Duodenal mucosa (tissue), 2 donors: ENCODE results near the gene CEP85L.

ENCODE experiments used
- H3K27ac ChIP-seq: one replicate; pipeline ENCODE4 v1.7.0; 2013; ENCODE audit warnings: low read depth, low read length
- H3K27me3 ChIP-seq, 2 donors: one replicate each; pipeline ENCODE4 v1.7.0; 2013; ENCODE audit warnings: low read length in 2 of 2, control low read depth in 1 of 2; ENCODE audit not compliant: insufficient read depth in 2 of 2, control insufficient read depth in 1 of 2
- H3K36me3 ChIP-seq, 2 donors: one replicate each; pipeline ENCODE4 v1.7.0; 2013; ENCODE audit warnings: low read length in 2 of 2, control low read depth in 1 of 2; ENCODE audit not compliant: insufficient read depth in 2 of 2, control insufficient read depth in 1 of 2
- H3K4me1 ChIP-seq, 2 donors: one replicate each; pipeline ENCODE4 v1.7.0; 2013; ENCODE audit warnings: low read length in 2 of 2, control low read depth in 1 of 2; ENCODE audit not compliant: insufficient read depth in 2 of 2, control insufficient read depth in 1 of 2
- H3K4me3 ChIP-seq, 2 donors: one replicate each; pipeline ENCODE4 v1.7.0; 2013; ENCODE audit warnings: low read length in 2 of 2, low read depth in 1 of 2
- H3K9ac ChIP-seq, 2 donors: one replicate each; pipeline ENCODE4 v1.7.0; 2013; ENCODE audit warnings: low read length in 2 of 2, low read depth in 1 of 2
- H3K9me3 ChIP-seq, 2 donors: one replicate each; pipeline ENCODE4 v1.7.0; 2013; ENCODE audit warnings: low read length in 2 of 2, control low read depth in 1 of 2; ENCODE audit not compliant: control insufficient read depth in 1 of 2

The CEP85L gene

DNA sequence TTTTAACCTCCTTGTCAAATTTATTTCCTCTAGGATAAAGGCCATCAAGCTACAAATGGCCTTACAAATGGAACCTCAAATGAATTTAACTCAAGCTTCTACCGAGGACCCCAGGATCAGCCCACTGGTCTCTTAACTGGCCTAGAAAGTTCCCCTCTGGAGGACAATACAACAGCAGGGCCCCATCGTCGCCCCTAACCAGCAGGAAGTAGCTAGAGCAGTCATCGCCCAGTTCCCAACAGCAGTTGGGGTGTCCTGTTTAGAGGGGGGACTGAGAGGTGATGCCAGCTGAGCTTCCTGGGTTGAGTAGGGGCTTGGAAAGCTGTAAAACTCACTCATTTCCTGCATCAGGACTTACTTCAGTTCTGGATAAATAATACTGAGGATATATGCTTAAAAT, 25.6 kb downstream of the CEP85L start:
- no peak overlapping the region for H3K4me3 ChIP-seq
- H3K27ac ChIP-seq, result no peak overlapping the region
- no peaks in the 10 kb centered on the region for H3K27me3 ChIP-seq
- H3K36me3 ChIP-seq, result peaks cover 0 to 2% of the 10 kb centered on the region in 2 donors
- no peaks in the 10 kb centered on the region for H3K9me3 ChIP-seq
- H3K9ac ChIP-seq, result no peak overlapping the region
- no peaks in the 10 kb centered on the region for H3K4me1 ChIP-seq

DNA sequence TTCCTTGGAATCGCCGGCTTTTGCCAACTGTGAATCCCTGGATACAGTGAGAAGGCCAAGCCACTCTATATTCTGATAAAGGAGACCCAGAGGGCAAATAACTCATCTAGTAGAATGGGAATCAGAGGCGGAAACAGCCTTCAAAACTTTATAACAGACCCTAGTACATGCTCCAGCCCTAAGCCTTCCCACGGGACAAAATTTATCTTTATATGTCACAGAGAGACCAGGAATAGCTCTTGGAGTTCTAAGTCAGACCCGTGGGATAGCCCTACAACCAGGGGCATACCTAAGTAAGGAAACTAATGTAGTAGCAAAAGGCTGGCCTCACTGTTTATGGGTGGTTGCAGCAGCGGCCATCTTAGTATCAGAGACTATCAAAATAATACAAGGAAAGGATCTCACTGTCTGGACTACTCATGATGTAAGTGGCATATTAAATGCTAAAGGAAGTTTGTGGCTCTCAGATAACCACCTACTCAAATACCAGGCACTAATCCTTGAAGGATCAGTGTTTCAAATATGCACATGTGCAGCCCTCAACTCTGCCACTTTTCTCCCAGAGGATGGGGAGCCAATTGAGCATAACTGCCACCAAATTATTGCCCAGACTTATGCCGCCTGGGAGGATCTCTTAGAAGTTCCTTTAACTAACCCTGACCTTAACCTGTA, 29.5 kb downstream of the CEP85L start:
- Histone ChIP-seq H3K36me3 (peaks cover 0 to 2% of the 10 kb centered on the region in 2 donors), H3K27ac (no peak overlapping the region), H3K4me1 (no peaks in the 10 kb centered on the region), H3K27me3 (no peaks in the 10 kb centered on the region), H3K4me3 (no peak overlapping the region), H3K9ac (no peak overlapping the region), H3K9me3 (no peaks in the 10 kb centered on the region)

DNA sequence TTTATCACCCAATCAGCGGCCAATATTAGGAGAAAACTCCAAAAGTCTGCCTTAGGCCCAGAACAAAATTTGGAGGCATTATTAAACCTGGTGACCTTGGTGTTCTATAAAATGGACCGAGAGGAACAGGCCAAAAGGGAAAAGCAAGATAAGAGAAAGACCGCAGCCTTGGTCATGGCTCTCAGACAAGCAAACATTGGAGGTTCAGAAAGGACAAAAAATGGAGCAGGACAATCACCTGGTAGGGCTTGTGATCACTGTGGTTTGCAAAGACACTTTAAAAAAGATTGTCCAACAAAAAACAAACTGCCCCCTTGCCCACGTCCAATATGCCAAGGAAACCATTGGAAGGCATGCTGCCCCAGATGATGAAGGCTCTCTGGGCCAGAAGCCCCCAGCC, 31.2 kb downstream of the CEP85L start:
- H3K27me3 ChIP-seq, result no peaks in the 10 kb centered on the region
- no peak overlapping the region for H3K4me3 ChIP-seq
- no peak overlapping the region for H3K9ac ChIP-seq
- H3K4me1 ChIP-seq, result no peaks in the 10 kb centered on the region
- H3K27ac ChIP-seq, result no peak overlapping the region
- H3K36me3 ChIP-seq, result no peaks in the 10 kb centered on the region
- H3K9me3 ChIP-seq, result no peaks in the 10 kb centered on the region

DNA sequence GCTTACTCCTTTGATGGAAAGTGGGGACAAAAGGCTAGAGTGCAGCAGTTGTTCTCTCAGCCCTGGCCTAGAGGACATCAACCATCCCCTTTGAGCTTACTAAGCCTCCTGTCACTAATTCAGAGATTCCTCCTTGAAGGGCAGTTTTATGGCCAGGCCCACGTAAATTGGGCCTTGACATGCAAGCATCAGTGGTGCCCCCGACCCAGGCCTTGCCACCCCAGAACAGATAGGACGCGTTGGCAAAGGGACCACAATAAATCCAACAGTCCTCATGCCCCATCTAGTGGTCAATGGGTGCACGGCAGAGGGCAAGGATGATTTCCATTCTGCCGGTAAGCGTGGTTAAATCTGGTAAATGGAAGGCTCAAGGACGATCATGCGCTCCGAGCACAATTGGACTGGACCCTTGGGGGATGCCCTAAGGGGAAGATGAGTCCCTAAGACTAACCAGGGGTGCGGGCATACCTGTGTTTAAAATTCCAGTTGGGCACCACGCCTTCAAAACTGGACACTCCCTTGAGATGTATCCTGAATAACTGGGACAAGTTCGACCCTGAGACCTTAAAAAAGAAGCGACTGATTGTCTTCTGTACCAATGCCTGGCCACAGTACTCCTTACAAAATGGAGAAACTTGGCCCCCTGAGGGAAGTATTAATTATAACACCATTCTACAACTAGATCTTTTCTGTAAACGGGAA, 32.6 kb downstream of the CEP85L start:
- Histone ChIP-seq H3K27ac (no peak overlapping the region), H3K27me3 (no peaks in the 10 kb centered on the region), H3K36me3 (no peaks in the 10 kb centered on the region), H3K4me1 (no peaks in the 10 kb centered on the region), H3K9me3 (no peaks in the 10 kb centered on the region), H3K4me3 (no peak overlapping the region), H3K9ac (no peak overlapping the region)

DNA sequence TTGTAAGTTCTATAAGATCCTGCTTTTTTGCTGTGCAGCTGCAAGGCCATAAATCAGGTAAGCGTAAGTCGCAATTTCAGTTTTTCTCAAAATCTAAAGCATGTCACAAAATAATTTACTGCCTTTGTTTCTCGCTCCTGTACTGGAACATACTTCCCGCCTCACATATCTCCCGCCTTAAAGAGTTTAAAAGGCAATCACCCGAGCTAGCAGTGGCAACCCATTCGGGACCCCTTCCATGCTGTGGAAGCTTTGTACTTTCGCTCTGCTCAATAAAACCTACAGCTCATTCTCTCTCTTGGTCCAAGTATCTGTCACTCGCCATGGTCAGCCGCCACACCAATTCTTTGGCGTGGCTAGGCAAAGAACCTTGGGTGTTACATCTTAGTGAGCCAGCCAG, 34.0 kb downstream of the CEP85L start:
- H3K36me3 ChIP-seq, result no peaks in the 10 kb centered on the region
- no peaks in the 10 kb centered on the region for H3K4me1 ChIP-seq
- no peaks in the 10 kb centered on the region for H3K27me3 ChIP-seq
- no peak overlapping the region for H3K27ac ChIP-seq
- no peak overlapping the region for H3K4me3 ChIP-seq
- H3K9ac ChIP-seq, result no peak overlapping the region
- no peaks in the 10 kb centered on the region for H3K9me3 ChIP-seq

GRCh38 chr6:118611334-118611733, 40.1 kb downstream of the CEP85L start:
- no peak overlapping the region for H3K9ac ChIP-seq
- H3K4me3 ChIP-seq, result no peak overlapping the region
- H3K9me3 ChIP-seq, result no peaks in the 10 kb centered on the region
- H3K36me3 ChIP-seq, result no peaks in the 10 kb centered on the region
- no peaks in the 10 kb centered on the region for H3K27me3 ChIP-seq
- H3K4me1 ChIP-seq, result no peaks in the 10 kb centered on the region
- H3K27ac ChIP-seq, result no peak overlapping the region

DNA sequence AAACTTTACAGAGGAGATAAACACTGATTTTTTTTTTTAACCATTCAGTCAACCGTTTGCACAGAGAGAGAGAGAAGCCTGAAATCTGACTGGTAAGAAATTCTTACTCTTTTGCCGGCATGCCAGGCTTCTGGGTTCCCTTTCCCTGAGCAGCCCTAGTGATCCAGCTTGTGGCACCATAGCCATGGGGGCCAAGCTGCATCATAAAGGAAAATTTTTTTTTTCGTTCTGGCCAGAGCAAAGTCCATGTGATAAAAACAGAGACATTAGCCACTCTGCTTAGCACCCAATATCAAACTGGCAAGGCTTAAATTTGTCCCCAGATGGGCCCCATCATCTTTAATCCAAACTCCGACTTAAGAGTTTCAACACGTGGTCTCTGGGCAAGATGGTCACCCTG, 44.5 kb downstream of the CEP85L start:
- Histone ChIP-seq H3K27me3 (no peaks in the 10 kb centered on the region), H3K27ac (no peak overlapping the region), H3K9ac (no peak overlapping the region), H3K36me3 (no peaks in the 10 kb centered on the region), H3K4me3 (no peak overlapping the region), H3K9me3 (no peaks in the 10 kb centered on the region), H3K4me1 (no peaks in the 10 kb centered on the region)

- H3K4me1 ChIP-seq, result no peaks in the 10 kb centered on the region
These were observed 45.1 kb downstream of the CEP85L start for GRCh38 chr6:118606268-118606667.

DNA sequence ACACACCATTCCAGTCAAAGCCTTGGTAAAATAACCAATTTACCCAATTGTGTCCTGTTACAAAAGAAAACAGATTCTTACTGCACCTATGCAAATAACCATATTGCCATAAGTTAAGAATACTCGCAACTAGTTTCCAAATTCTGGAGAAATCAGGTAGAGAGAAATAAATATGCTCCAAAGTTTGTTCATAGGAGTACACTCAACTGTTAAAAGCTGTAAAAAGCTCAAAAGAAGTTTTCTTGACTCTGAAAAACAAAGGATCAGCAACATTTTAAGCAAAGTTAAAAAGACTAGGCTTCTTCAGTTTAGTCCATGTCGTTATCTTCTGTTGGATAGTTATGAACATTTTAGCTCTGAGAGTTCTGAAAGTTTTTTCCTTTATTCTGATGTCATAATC, 48.0 kb downstream of the CEP85L start:
- Histone ChIP-seq H3K4me3 (no peak overlapping the region), H3K36me3 (no peaks in the 10 kb centered on the region), H3K27ac (no peak overlapping the region), H3K27me3 (no peaks in the 10 kb centered on the region), H3K9me3 (no peaks in the 10 kb centered on the region), H3K4me1 (no peaks in the 10 kb centered on the region), H3K9ac (no peak overlapping the region)

More at GRCh38 chr6:118606268-118606667, 45.1 kb downstream of the CEP85L start:
- Histone ChIP-seq H3K27me3 (no peaks in the 10 kb centered on the region), H3K9ac (no peak overlapping the region), H3K4me3 (no peak overlapping the region), H3K36me3 (no peaks in the 10 kb centered on the region), H3K9me3 (no peaks in the 10 kb centered on the region), H3K27ac (no peak overlapping the region)

GRCh38 chr6:118602300-118602699, 49.1 kb downstream of the CEP85L start:
- Histone ChIP-seq H3K4me1 (no peaks in the 10 kb centered on the region), H3K9me3 (no peaks in the 10 kb centered on the region), H3K4me3 (no peak overlapping the region), H3K27ac (no peak overlapping the region), H3K9ac (no peak overlapping the region), H3K27me3 (no peaks in the 10 kb centered on the region), H3K36me3 (no peaks in the 10 kb centered on the region)
